HepG2 (cell line): ENCODE data around the gene IKZF4. TPM values are rescaled to one million over a fixed set of nuclear protein-coding genes. Genes with fewer than 3 reads are reported as not detected.

Experiments
- ATF7-NPFF ChIP-seq: sonication (generic); formaldehyde crosslinking; IDR thresholded peaks from 2 replicates; pipeline ENCODE4 v1.8.1; 2023; ENCODE audit warnings: mild to moderate bottlenecking, low read depth, missing genetic modification reagents, moderate library complexity
- HDAC1 ChIP-seq: sonication (generic); formaldehyde crosslinking; IDR thresholded peaks from 2 replicates; pipeline ENCODE4 v1.5.1; 2020; ENCODE audit warnings: mild to moderate bottlenecking, missing genetic modification reagents
- HOXA3 ChIP-seq: sonication (generic); formaldehyde crosslinking; IDR thresholded peaks from 2 replicates; pipeline ENCODE4 v1.5.0; 2020; ENCODE audit warnings: missing genetic modification reagents
- MXD1 ChIP-seq: sonication (generic); formaldehyde crosslinking; IDR thresholded peaks from 2 replicates; pipeline ENCODE4 v1.4.0; 2020; ENCODE audit warnings: mild to moderate bottlenecking, missing genetic modification reagents
- PRPF4 ChIP-seq: fragments of 200-400 bp; formaldehyde crosslinking; IDR thresholded peaks from 2 replicates; pipeline ENCODE4 v1.6.1; 2016; ENCODE audit warnings: low read length, low read depth; ENCODE audit not compliant: poor library complexity, severe bottlenecking
- ZBTB38 ChIP-seq: sonication (generic); formaldehyde crosslinking; IDR thresholded peaks from 2 replicates; pipeline ENCODE4 v1.5.1; 2020; ENCODE audit warnings: mild to moderate bottlenecking, missing genetic modification reagents
- ZBTB40 ChIP-seq, 2 experiments: fragments of 450-650 bp in 1 of 2; sonication (generic) in 1 of 2; formaldehyde crosslinking in 1 of 2; IDR thresholded peaks; 2 replicates each; pipeline versions ENCODE4 v1.6.1 to v1.8.0; 2016 to 2022; ENCODE audit warnings: antibody characterized with exemption in 1 of 2, mild to moderate bottlenecking in 1 of 2, missing genetic modification reagents in 1 of 2
- ZFAT ChIP-seq: sonication (generic); formaldehyde crosslinking; conservative IDR thresholded peaks from 2 replicates; pipeline ENCODE4 v1.8.1; 2023; ENCODE audit warnings: missing genetic modification reagents, inconsistent platforms
- ZFP1 ChIP-seq: IDR thresholded peaks from 2 replicates; pipeline ENCODE4 v1.6.1; 2016
- ZNF101 ChIP-seq: sonication (generic); formaldehyde crosslinking; IDR thresholded peaks from 2 replicates; pipeline ENCODE4 v1.4.0; 2020; ENCODE audit warnings: mild to moderate bottlenecking, low read depth, missing genetic modification reagents, borderline replicate concordance
- ZNF280B ChIP-seq: sonication (generic); formaldehyde crosslinking; IDR thresholded peaks from 2 replicates; pipeline ENCODE4 v1.5.0; 2020; ENCODE audit warnings: missing genetic modification reagents, mild to moderate bottlenecking, borderline replicate concordance
- ZNF441 ChIP-seq: sonication (generic); formaldehyde crosslinking; IDR thresholded peaks from 2 replicates; pipeline ENCODE4 v1.7.0; 2021; ENCODE audit warnings: missing genetic modification reagents, borderline replicate concordance
- ZNF740 ChIP-seq: sonication (generic); formaldehyde crosslinking; IDR thresholded peaks from 2 replicates; pipeline ENCODE4 v1.4.0; 2020; ENCODE audit warnings: missing genetic modification reagents
- ZUFSP ChIP-seq: sonication (generic); formaldehyde crosslinking; IDR thresholded peaks from 2 replicates; pipeline ENCODE4 v1.9.0; 2021; ENCODE audit warnings: missing genetic modification reagents, mild to moderate bottlenecking, borderline replicate concordance
- polyA plus RNA-seq, 8 experiments: library from polyadenylated mRNA; depleted of rRNA in 3 of 8; stranded (reverse) in 7 of 8; unstranded in 1 of 8; fragments of >200 nt; fragmentation: Illumina TruSeq in 4 of 8; extraction: Trizol in 4 of 8; gene quantifications; 2 replicates each; pipeline versions ENCODE4 v1.2.1 to v1.2.3, GENCODE V29; 2011 to 2016; ENCODE audit warnings: low read depth in 4 of 8, missing spikeins in 1 of 8, mixed read lengths in 1 of 8; ENCODE audit not compliant: insufficient read depth in 1 of 8
- total RNA-seq, 5 experiments: library from RNA; depleted of rRNA; stranded (reverse); fragments of >200 nt; fragmentation: Illumina TruSeq; extraction: Trizol; gene quantifications; 2 replicates each; pipeline ENCODE4 v1.2.3, GENCODE V29; 2016; ENCODE audit warnings: low read depth in 1 of 5

IKZF4 gene
- total and polyA plus RNA-seq, 2 of the 13 experiments (the other 11 are each of a cell fraction or from before 2014, with no cell fraction given): 0.58 to 2.2 TPM

GRCh38 chr12:56007564-56008559 lies 13.0 kb upstream of the IKZF4 start (continued):
- TF ChIP-seq ZBTB40 (IDR thresholded peaks at IDR 0.05): no peak
- TF ChIP-seq ZBTB40 (CRISPR knock-in tag; IDR thresholded peaks at IDR 0.05): no peak
- TF ChIP-seq MXD1 (CRISPR knock-in tag): no peak
- 0 out of 2 replicates have a peak, but pooled peaks have one; percentile 3 for TF ChIP-seq HOXA3
- no peak for TF ChIP-seq ATF7-NPFF
- no peak for TF ChIP-seq ZUFSP (CRISPR knock-in tag)
- TF ChIP-seq ZBTB38: peak; percentile 36; the same call in 1 of the 2 replicates
- TF ChIP-seq HDAC1 (CRISPR knock-in tag): no peak
- TF ChIP-seq ZNF280B (CRISPR knock-in tag): no peak
- TF ChIP-seq ZNF441 (CRISPR knock-in tag): no peak
- no peak for TF ChIP-seq ZFP1 (CRISPR knock-in tag)
- no peak for TF ChIP-seq ZFAT (CRISPR knock-in tag)
- peak; percentile 45; the same call in 1 of the 2 replicates for TF ChIP-seq ZNF740 (CRISPR knock-in tag)
- no peak for TF ChIP-seq PRPF4
- no peak for TF ChIP-seq ZNF101 (CRISPR knock-in tag)
